HEK293 (cell line): ENCODE results near the gene KLHL13.

Experiments used
- ZNF10 ChIP-seq: fragments of 450-650 bp; formaldehyde crosslinking; IDR thresholded peaks from 2 replicates; pipeline ENCODE4 v1.5.1; 2017; ENCODE audit warnings: missing biosample characterization, missing genetic modification characterization
- ZNF138 ChIP-seq: fragments of 450-650 bp; formaldehyde crosslinking; IDR thresholded peaks from 2 replicates; pipeline ENCODE4 v1.5.1; 2016; ENCODE audit warnings: missing biosample characterization, missing genetic modification characterization, borderline replicate concordance
- TF ChIP-seq, protein P1 (sequence below): fragments of 450-650 bp; formaldehyde crosslinking; IDR thresholded peaks from 2 replicates; pipeline ENCODE4 v1.5.1; 2016; ENCODE audit warnings: missing biosample characterization, missing genetic modification characterization
- TF ChIP-seq, protein P2 (sequence below): fragments of 450-650 bp; formaldehyde crosslinking; IDR thresholded peaks from 2 replicates; pipeline ENCODE4 v1.5.1; 2016; ENCODE audit warnings: missing biosample characterization, missing genetic modification characterization
- TF ChIP-seq, protein P3 (sequence below): fragments of 450-650 bp; formaldehyde crosslinking; IDR thresholded peaks from 2 replicates; pipeline ENCODE4 v1.5.1; 2016; ENCODE audit warnings: missing biosample characterization, missing genetic modification characterization, borderline replicate concordance

DNA sequence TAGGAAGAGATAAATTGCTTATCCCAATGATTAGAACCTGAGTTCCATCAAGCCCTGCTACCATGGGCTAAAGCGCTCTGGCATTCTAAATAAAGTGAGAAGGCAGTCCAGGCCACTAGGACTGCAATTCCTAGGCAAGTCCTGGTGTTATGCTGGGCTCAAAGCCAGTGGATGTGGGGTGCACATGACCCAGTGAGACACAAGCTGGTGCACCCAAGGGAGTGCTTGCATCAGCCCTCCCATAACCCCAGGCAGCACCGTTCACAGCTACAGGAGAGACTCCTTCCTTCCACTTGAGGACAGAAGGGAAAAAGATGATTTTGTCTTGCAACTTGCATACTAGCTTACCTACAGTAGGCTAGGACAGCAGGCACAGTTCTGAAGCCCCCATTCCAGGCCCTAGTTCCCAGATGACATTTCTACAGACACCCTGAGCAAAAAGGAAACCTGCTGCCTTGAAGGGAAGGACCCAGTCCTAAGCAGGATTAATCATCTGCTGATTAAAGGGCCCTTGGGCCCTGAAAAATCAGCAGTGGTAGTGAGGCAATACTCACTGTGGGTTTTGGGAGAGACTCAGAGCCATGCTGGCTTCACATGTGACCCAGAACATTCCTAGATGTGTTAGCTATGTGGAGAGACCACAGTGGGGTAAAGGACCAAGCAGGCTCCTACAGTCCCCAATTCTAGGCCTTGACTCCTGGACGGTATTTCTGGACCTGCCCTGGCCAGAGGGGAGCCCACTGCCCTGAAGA lies 77.8 kb downstream of the KLHL13 start:
- no peak for TF ChIP-seq ZNF10 (tag by site-specific recombination)
- TF ChIP-seq, protein P1, sequence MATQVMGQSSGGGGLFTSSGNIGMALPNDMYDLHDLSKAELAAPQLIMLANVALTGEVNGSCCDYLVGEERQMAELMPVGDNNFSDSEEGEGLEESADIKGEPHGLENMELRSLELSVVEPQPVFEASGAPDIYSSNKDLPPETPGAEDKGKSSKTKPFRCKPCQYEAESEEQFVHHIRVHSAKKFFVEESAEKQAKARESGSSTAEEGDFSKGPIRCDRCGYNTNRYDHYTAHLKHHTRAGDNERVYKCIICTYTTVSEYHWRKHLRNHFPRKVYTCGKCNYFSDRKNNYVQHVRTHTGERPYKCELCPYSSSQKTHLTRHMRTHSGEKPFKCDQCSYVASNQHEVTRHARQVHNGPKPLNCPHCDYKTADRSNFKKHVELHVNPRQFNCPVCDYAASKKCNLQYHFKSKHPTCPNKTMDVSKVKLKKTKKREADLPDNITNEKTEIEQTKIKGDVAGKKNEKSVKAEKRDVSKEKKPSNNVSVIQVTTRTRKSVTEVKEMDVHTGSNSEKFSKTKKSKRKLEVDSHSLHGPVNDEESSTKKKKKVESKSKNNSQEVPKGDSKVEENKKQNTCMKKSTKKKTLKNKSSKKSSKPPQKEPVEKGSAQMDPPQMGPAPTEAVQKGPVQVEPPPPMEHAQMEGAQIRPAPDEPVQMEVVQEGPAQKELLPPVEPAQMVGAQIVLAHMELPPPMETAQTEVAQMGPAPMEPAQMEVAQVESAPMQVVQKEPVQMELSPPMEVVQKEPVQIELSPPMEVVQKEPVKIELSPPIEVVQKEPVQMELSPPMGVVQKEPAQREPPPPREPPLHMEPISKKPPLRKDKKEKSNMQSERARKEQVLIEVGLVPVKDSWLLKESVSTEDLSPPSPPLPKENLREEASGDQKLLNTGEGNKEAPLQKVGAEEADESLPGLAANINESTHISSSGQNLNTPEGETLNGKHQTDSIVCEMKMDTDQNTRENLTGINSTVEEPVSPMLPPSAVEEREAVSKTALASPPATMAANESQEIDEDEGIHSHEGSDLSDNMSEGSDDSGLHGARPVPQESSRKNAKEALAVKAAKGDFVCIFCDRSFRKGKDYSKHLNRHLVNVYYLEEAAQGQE = no peak
- TF ChIP-seq, protein P2, sequence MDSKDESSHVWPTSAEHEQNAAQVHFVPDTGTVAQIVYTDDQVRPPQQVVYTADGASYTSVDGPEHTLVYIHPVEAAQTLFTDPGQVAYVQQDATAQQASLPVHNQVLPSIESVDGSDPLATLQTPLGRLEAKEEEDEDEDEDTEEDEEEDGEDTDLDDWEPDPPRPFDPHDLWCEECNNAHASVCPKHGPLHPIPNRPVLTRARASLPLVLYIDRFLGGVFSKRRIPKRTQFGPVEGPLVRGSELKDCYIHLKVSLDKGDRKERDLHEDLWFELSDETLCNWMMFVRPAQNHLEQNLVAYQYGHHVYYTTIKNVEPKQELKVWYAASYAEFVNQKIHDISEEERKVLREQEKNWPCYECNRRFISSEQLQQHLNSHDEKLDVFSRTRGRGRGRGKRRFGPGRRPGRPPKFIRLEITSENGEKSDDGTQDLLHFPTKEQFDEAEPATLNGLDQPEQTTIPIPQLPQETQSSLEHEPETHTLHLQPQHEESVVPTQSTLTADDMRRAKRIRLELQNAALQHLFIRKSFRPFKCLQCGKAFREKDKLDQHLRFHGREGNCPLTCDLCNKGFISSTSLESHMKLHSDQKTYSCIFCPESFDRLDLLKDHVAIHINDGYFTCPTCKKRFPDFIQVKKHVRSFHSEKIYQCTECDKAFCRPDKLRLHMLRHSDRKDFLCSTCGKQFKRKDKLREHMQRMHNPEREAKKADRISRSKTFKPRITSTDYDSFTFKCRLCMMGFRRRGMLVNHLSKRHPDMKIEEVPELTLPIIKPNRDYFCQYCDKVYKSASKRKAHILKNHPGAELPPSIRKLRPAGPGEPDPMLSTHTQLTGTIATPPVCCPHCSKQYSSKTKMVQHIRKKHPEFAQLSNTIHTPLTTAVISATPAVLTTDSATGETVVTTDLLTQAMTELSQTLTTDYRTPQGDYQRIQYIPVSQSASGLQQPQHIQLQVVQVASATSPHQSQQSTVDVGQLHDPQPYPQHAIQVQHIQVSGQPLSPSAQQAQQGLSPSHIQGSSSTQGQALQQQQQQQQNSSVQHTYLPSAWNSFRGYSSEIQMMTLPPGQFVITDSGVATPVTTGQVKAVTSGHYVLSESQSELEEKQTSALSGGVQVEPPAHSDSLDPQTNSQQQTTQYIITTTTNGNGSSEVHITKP (tag by site-specific recombination) = no peak
- TF ChIP-seq, protein P3, sequence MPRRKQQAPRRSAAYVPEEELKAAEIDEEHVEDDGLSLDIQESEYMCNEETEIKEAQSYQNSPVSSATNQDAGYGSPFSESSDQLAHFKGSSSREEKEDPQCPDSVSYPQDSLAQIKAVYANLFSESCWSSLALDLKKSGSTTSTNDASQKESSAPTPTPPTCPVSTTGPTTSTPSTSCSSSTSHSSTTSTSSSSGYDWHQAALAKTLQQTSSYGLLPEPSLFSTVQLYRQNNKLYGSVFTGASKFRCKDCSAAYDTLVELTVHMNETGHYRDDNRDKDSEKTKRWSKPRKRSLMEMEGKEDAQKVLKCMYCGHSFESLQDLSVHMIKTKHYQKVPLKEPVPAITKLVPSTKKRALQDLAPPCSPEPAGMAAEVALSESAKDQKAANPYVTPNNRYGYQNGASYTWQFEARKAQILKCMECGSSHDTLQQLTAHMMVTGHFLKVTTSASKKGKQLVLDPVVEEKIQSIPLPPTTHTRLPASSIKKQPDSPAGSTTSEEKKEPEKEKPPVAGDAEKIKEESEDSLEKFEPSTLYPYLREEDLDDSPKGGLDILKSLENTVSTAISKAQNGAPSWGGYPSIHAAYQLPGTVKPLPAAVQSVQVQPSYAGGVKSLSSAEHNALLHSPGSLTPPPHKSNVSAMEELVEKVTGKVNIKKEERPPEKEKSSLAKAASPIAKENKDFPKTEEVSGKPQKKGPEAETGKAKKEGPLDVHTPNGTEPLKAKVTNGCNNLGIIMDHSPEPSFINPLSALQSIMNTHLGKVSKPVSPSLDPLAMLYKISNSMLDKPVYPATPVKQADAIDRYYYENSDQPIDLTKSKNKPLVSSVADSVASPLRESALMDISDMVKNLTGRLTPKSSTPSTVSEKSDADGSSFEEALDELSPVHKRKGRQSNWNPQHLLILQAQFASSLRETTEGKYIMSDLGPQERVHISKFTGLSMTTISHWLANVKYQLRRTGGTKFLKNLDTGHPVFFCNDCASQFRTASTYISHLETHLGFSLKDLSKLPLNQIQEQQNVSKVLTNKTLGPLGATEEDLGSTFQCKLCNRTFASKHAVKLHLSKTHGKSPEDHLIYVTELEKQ (tag by site-specific recombination) = no peak
- TF ChIP-seq ZNF138 (tag by site-specific recombination) = no peak
